Mammary epithelial cell (primary cell): ENCODE results near the gene DIPK1B.

ENCODE experiments used
- EZH2 ChIP-seq: IDR thresholded peaks from 2 replicates; pipeline ENCODE4 v1.6.1; 2012; ENCODE audit warnings: low read length, inconsistent platforms, borderline replicate concordance
- TF ChIP-seq, protein P1 (sequence below), 2 donors: IDR thresholded peaks in 1 of 2; conservative IDR thresholded peaks in 1 of 2; 2 replicates each; pipeline ENCODE4 v1.5.1; 2011 to 2012; ENCODE audit warnings: inconsistent platforms in 2 of 2, low read length in 2 of 2, mild to moderate bottlenecking in 2 of 2, control low read depth in 1 of 2, low read depth in 1 of 2; ENCODE audit not compliant: insufficient read depth in 1 of 2; ENCODE audit errors: extremely low read depth in 1 of 2

DNA sequence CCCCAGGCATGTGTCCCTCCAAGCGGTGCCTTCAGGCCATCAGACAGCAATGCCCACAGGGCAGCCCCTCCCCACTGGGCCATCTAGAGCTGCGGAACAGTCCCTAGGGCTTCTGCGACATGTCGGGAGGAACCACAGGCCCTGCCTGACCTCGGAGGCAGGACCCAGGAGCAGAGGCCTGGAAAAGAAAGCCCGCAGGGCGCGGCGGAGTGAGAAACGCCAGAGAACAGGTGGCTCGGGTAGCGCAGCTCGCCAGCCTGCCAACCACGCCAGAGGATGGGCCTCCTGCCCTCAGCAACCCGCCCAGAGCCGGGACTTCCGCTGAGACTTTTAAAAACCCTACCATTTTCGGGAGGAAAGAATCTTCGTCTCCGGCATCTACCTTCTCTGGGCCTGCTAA, 45.0 kb downstream of the DIPK1B start:
- TF ChIP-seq EZH2 = no peak
- TF ChIP-seq, protein P1, sequence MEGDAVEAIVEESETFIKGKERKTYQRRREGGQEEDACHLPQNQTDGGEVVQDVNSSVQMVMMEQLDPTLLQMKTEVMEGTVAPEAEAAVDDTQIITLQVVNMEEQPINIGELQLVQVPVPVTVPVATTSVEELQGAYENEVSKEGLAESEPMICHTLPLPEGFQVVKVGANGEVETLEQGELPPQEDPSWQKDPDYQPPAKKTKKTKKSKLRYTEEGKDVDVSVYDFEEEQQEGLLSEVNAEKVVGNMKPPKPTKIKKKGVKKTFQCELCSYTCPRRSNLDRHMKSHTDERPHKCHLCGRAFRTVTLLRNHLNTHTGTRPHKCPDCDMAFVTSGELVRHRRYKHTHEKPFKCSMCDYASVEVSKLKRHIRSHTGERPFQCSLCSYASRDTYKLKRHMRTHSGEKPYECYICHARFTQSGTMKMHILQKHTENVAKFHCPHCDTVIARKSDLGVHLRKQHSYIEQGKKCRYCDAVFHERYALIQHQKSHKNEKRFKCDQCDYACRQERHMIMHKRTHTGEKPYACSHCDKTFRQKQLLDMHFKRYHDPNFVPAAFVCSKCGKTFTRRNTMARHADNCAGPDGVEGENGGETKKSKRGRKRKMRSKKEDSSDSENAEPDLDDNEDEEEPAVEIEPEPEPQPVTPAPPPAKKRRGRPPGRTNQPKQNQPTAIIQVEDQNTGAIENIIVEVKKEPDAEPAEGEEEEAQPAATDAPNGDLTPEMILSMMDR (conservative IDR thresholded peaks at IDR 0.05 in 1 of 2, IDR thresholded peaks at IDR 0.05 in 1 of 2; ENCODE audit: extremely low read depth in 1 of 2, insufficient read depth in 1 of 2, low read depth in 1 of 2, low read length in 2 of 2) = no peak
